ENCODE results near the gene EXOSC1.

DNA sequence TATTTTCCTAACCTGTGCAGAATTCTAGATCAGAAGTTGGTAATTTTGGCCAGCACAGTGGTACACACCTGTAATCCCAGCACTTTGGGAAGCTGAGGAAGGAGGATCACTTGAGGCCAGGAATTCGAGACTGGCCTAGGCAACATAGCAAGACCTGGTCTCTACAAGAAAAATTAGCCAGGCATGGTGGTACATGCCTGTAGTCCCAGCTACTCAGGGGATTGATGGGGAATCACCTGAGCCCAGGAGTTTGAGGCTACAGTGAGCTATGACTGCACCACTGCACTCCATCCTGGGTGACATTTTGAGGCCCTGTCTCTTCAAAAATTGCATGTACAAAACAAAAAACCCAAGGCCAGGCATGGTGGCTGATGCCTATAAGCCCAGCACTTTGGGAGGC is 11.2 kb downstream of the EXOSC1 start:
- TF ChIP-seq CTCF (IDR thresholded peaks at IDR 0.05) (no peak), POLR2A (IDR thresholded peaks at IDR 0.05) (no peak), POLR2AphosphoS5 (IDR thresholded peaks at IDR 0.05) (no peak)
